ENCODE results near the gene KSR1.

Gene KSR1

DNA sequence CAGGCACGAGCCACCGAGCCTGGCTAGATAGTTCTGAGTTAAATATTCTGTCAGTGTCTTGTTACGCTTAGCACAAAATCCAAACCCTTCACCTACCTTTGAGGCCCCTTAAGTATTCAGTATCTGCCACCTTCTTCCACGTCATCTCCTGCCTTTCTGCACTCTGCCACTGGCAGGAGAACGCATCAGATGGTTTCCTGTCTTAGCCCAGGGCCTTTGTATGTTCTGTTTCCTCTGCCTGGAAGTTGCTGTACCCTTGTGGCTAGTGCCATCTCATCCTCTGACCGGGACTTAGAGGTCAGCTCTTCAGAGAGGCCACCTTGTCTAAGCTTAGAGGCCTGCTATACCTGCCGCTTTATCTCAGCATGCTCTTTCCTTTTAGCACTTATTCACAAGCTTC lies 107.3 kb downstream of the KSR1 start:
- TF ChIP-seq, protein P1, sequence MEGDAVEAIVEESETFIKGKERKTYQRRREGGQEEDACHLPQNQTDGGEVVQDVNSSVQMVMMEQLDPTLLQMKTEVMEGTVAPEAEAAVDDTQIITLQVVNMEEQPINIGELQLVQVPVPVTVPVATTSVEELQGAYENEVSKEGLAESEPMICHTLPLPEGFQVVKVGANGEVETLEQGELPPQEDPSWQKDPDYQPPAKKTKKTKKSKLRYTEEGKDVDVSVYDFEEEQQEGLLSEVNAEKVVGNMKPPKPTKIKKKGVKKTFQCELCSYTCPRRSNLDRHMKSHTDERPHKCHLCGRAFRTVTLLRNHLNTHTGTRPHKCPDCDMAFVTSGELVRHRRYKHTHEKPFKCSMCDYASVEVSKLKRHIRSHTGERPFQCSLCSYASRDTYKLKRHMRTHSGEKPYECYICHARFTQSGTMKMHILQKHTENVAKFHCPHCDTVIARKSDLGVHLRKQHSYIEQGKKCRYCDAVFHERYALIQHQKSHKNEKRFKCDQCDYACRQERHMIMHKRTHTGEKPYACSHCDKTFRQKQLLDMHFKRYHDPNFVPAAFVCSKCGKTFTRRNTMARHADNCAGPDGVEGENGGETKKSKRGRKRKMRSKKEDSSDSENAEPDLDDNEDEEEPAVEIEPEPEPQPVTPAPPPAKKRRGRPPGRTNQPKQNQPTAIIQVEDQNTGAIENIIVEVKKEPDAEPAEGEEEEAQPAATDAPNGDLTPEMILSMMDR (IDR thresholded peaks at IDR 0.05; ENCODE audit: low read depth, low read length), result no peak
- H3K4me3 ChIP-seq (ENCODE audit: low read depth, low read length), result no peak overlapping the region

DNA sequence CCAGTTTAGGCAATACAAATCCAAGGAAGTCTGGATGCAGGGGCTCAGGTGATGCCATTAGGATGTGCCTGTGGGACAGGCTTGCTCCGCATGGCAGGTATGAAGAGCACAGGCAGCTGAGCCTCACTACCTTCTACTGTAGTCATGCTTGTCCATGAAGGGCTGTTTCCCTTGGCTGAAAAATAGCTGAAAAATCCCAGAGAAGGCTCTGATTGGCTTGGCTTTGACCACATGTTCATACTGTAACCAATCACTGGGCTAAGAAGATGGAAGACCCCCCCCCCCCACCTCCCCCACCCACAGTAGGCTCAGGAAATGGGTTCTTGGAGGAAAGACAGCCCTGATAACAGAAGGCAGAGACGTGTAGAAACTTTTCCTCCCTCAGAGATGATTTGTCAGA lies 108.2 kb downstream of the KSR1 start:
- TF ChIP-seq, protein P1 (IDR thresholded peaks at IDR 0.05; ENCODE audit: low read depth, low read length), result no peak
- no peak overlapping the region for H3K4me3 ChIP-seq (ENCODE audit: low read depth, low read length)

DNA sequence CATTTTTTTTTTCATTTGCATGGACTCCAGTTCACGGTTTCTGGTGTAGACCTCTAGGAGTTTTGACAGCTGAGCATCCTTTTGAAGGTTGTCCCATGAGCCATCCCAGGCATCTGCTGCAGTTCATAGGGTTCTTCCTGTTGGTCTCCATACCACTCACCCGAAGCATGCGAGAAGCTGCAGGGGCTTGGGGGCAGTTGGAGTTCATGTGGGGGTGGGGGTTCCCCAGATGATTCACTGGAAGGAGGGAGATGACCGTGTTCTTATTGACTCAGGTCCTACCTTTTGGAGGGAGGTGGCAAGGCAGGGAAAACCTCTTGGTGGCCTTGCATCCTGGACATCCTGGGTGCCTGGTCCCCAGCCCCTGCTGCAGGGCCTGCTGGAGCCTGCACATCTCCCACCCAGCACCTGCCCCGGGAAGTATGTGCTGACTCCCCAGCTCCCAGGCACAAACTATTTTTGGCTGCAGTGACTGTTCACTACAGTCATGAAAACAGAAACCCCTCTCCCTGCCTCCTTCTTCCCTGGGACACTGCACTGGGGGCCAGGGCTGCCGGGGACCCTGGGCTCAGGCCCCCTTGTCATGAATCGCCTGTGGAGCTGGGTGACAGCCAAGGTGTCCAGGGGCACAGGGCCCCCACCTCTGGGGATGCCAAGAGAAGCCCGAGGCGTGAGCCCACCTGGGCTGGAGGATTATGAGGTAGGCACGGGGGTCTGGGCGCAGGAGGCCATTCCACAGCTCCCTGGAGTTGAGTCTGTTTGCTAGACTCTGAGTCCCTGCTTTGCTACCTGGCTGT lies 109.8 kb downstream of the KSR1 start:
- no peak overlapping the region for H3K4me3 ChIP-seq (ENCODE audit: low read depth, low read length)
- TF ChIP-seq, protein P1 (IDR thresholded peaks at IDR 0.05; ENCODE audit: low read depth, low read length), result no peak

DNA sequence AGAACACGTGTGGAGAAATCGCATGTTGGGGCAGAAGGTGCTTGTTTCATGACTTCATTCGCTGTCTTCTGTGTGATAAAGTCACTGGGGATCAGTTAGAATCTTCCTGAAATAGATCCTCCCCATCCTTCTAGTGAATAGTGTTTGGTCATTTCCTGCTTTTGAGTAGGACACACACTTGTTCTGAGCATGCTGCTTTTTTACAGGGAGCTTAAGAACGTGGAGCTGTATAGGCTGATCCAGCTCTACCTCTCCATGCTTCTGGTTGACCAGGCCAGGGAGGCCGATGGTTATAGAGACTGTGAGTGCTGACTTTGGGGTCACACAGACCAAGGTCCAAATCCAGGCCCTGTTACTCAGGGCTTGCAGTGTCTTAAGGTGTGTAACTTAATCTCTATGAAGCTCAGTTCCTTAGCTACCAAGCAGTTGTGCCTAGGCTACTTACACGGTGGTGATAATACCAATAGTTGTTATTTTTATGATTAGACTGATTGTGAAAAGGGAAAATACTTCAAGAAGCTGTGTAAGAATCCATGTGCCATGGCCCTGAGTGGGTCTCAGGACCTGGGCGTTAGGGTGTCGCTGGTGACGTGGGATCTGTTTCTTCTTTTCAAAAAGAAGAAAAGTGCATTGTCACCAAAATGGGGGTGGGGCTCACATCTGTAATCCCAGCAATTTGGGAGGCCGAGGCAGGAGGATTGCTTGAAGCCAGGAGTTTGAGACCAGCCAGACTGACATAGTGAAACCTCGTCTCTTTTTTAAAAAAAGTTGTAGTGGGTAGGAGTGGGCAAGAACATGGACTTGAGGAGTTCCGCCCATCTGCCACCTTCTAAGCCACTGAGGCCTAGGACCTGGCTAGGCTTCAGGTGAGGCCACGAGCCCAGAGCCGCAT lies 110.7 kb downstream of the KSR1 start:
- TF ChIP-seq, protein P1 (IDR thresholded peaks at IDR 0.05; ENCODE audit: low read depth, low read length), result no peak
- H3K4me3 ChIP-seq (ENCODE audit: low read depth, low read length), result no peak overlapping the region

DNA sequence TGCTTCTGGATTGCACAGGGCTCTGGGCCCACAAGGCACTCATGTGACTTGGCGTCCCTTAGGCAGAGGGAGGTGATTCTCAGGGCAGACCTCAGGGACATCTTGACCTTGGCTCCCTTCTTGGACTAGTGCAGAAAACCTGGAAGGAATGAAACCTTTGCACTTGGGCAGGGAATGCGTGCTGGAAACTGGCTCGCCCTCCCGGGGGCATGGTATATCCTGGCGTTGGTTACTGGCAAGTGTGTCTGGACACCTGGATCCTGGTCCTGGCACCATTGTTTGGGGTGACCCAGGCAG lies 111.3 kb downstream of the KSR1 start:
- H3K4me3 ChIP-seq (ENCODE audit: low read depth, low read length), result no peak overlapping the region
- TF ChIP-seq, protein P1 (IDR thresholded peaks at IDR 0.05; ENCODE audit: low read depth, low read length), result no peak

DNA sequence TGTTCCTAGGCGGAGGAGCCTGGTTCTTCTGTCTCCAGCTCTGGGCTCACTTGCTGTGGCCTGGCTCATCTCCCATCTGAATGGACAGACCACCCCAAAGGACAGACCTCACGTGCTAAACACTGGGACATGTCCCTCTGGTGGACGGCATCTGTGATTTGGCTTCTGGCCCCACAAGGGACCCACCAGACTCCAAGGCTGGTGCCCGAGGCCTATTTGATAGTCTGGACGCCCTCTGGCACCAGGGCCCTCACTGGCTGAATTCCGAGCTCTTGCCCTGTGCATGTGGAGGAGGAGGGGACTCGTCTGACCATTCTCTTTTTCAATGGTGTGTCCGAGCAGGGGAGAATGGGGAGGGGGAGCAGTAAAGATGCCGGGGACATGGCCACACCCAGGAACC lies 112.0 kb downstream of the KSR1 start:
- TF ChIP-seq, protein P1 (IDR thresholded peaks at IDR 0.05; ENCODE audit: low read depth, low read length), result no peak

DNA sequence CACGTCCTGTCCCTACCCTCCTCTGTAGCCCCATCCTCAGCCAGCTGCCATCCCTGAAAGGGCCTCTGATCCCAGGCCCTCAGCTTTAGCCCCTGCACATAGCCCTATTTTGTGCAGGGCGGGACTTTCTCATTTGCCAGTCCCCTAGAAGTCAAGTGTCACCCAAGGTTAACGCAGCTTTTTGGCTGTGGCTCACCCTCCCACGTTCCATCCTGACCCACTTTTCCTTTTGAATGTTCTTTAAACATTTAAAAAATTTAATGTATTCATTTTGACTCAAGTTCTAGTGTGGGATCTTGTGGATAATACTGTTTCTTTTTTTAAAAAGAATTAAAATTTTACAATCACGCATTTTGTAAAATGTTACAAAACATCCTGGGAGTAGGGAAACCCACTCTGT lies 112.6 kb downstream of the KSR1 start:
- H3K4me3 ChIP-seq (ENCODE audit: low read depth, low read length), result no peak overlapping the region
- TF ChIP-seq, protein P1 (IDR thresholded peaks at IDR 0.05; ENCODE audit: low read depth, low read length), result no peak

More for the DNA sequence above, 112.0 kb downstream of the KSR1 start:
- H3K4me3 ChIP-seq (ENCODE audit: low read depth, low read length), result no peak overlapping the region
